Panc1 (cell line): Measurements from ENCODE around the gene USP6NL. TPM values are rescaled to one million over a fixed set of nuclear protein-coding genes. Genes with fewer than 3 reads are reported as not detected.

Source experiments
- ATAC-seq: fragments of 200-7000 bp; cut with Tn5 transposase; 2 replicates; pipeline ENCODE4 v1.9.1; 2020; ENCODE audit warnings: mild to moderate bottlenecking, moderate library complexity
- BruUV-seq: library from RNA; stranded (reverse); fragments of 400-500 nt; replicated peaks from 2 replicates; lab custom pipeline; 2021; lab: Mats Ljungman, UMichigan
- CTCF ChIA-PET: fragments of 300-600 bp; sonication (Branson Sonifier 250); formaldehyde crosslinking; loops from one replicate; lab custom pipeline; 2022; ENCODE audit warnings: antibody characterized with exemption; lab: Charles Lee
- POLR2A ChIA-PET: fragments of 300-600 bp; sonication (Branson Sonifier 250); formaldehyde crosslinking; loops from one replicate; lab custom pipeline; 2022; ENCODE audit warnings: antibody characterized with exemption; lab: Charles Lee
- DNase-seq: peaks from one replicate; pipeline ENCODE4 v3.0.0-alpha.2; 2010; ENCODE audit warnings: low read depth, low spot score
- H3K27ac ChIP-seq: 2 replicates; pipeline ENCODE4 v1.5.1; 2011; ENCODE audit warnings: mild to moderate bottlenecking, low read length, inconsistent platforms
- H3K27me3 ChIP-seq: fragments of 200-500 bp; sonication (Bioruptor generic); 2 replicates; pipeline ENCODE4 v1.6.0; 2014; ENCODE audit warnings: low read length, inconsistent platforms; ENCODE audit not compliant: control insufficient read depth, insufficient read depth
- H3K36me3 ChIP-seq: fragments of 200-500 bp; sonication (Bioruptor generic); 2 replicates; pipeline ENCODE4 v1.5.1; 2014; ENCODE audit warnings: inconsistent platforms, mild to moderate bottlenecking, low read length, moderate library complexity; ENCODE audit not compliant: control insufficient read depth, insufficient read depth
- H3K4me1 ChIP-seq: 2 replicates; pipeline ENCODE4 v1.5.1; 2011; ENCODE audit warnings: inconsistent platforms, mild to moderate bottlenecking, low read length, moderate library complexity; ENCODE audit not compliant: control insufficient read depth, insufficient read depth
- H3K4me3 ChIP-seq, 2 experiments: 2 replicates each; pipeline ENCODE4 v1.5.1; 2011 to 2012; ENCODE audit warnings: low read depth in 2 of 2, low read length in 2 of 2, mild to moderate bottlenecking in 2 of 2, inconsistent platforms in 1 of 2, moderate library complexity in 1 of 2
- H3K9me3 ChIP-seq: fragments of 200-500 bp; sonication (Bioruptor generic); 2 replicates; pipeline ENCODE4 v1.5.1; 2014; ENCODE audit warnings: low read depth, mild to moderate bottlenecking, inconsistent platforms, low read length, moderate library complexity; ENCODE audit not compliant: control insufficient read depth, insufficient read depth
- CTCF ChIP-seq: fragments of 450-650 bp; IDR thresholded peaks from 2 replicates; pipeline ENCODE4 v1.5.1; 2017; ENCODE audit warnings: mild to moderate bottlenecking
- POLR2AphosphoS5 ChIP-seq: IDR thresholded peaks from 2 replicates; pipeline ENCODE4 v1.6.1; 2012; ENCODE audit warnings: mild to moderate bottlenecking, low read depth, low read length, moderate library complexity
- REST ChIP-seq, 2 experiments: IDR thresholded peaks; 2 replicates each; pipeline ENCODE4 v1.6.1; 2011 to 2012; ENCODE audit warnings: low read depth in 2 of 2, control low read depth in 1 of 2, low read length in 1 of 2, mild to moderate bottlenecking in 1 of 2, moderate library complexity in 1 of 2; ENCODE audit not compliant: insufficient read depth in 1 of 2
- SIN3A ChIP-seq: IDR thresholded peaks from 2 replicates; pipeline ENCODE4 v1.6.1; 2012; ENCODE audit warnings: low read depth, mild to moderate bottlenecking, low read length, moderate library complexity, borderline replicate concordance; ENCODE audit not compliant: insufficient read depth
- TCF7L2 ChIP-seq: IDR thresholded peaks from 2 replicates; pipeline ENCODE4 v1.6.1; 2011; ENCODE audit warnings: mild to moderate bottlenecking, low read depth, low read length, inconsistent platforms
- in situ Hi-C: cut with HindIII; loops from 2 replicates; pipeline ENCODE4 v1.10.0; 2016; ENCODE audit warnings: low sequenced_read_pairs, low pct_unique_long_range_greater_than_20kb
- intact Hi-C: fragments of 100-400 bp; cut with micrococcal nuclease; formaldehyde crosslinking; loops from one replicate; pipeline ENCODE4 v1.10.0; 2022; ENCODE audit not compliant: unreplicated experiment
- total RNA-seq: library from RNA; stranded (reverse); gene quantifications from one replicate; pipeline ENCODE4 v1.2.1, GENCODE V29; 2021; ENCODE audit not compliant: unreplicated experiment

The USP6NL gene
- total RNA-seq, 1 experiment from 2014 or later: 13.9 TPM

DNA sequence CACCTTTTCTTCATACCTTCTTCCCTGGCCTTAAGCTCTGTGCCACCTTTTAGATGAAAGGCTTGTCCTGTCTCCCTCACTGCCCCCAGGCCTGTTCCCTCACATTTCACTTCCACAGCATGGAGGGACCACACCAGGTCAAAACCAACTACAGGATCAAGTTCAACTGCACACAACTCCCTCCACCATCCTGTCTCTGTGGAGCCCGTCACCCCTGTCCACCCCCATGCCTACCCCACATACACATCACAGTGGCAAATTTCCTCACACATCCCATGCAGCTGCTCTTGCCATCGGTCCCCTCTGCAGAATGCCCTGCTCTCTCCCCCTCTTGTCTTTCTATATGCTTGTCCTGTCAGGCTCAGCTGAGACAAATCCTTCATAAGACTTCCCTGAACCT, 154.1 kb downstream of the USP6NL start:
- no peaks in the 10 kb centered on the region for H3K9me3 ChIP-seq
- CTCF ChIA-PET: no interaction called here

DNA sequence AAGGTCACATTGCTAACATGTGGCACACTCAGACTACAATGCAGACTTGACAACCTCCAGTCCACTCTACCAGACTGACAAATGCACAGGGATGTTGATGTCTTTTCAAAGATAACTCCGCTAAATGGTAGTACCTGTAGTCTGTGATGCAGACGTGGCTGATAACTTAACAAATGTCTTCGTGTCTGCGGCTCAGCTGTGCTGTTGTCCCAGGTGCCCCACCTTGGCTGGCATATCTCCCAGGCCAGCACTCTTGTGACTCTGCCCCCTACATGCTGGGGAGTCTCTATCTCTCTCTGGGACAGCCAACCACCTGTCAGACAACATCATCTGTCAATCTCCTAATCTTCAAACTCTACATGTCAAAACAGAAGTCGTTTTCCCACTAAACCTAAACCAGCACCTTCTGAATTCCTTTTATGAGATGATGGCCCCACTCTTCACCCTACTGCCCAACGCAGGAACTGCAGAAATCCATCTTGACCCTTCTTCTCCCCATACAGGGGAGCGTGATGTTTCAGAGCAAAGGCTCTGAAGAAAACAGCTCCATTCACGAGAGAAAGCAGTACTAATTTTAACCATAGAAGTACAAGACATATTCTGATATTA, 156.4 kb downstream of the USP6NL start:
- H3K27me3 ChIP-seq: no peaks in the 10 kb centered on the region; the same call in 1 of the 2 replicates
- intact Hi-C loops: no loop called here
- H3K27ac ChIP-seq: no peak overlapping the region
- no TSS peak for BruUV-seq
- TF ChIP-seq SIN3A: no peak
- TF ChIP-seq POLR2AphosphoS5: no peak
- H3K4me3 ChIP-seq: no peak overlapping the region
- ChIA-PET CTCF (no interaction called here), POLR2A (no interaction called here)
- in situ Hi-C loops: no loop called here
- DNase-seq: no peak
- no peak for ATAC-seq
- H3K9me3 ChIP-seq: no peaks in the 10 kb centered on the region
- no peaks in the 10 kb centered on the region for H3K36me3 ChIP-seq
- H3K4me1 ChIP-seq: no peaks in the 10 kb centered on the region

More for the DNA sequence above, 154.1 kb downstream of the USP6NL start:
- Histone ChIP-seq H3K27ac (no peak overlapping the region), H3K36me3 (no peaks in the 10 kb centered on the region), H3K27me3 (no peaks in the 10 kb centered on the region), H3K4me3 (no peak overlapping the region), H3K4me1 (no peaks in the 10 kb centered on the region)
- intact Hi-C loops (no loop called here), in situ Hi-C loops (no loop called here)
- ATAC-seq (no peak), DNase-seq (no peak)
- POLR2A ChIA-PET: no interaction called here
- TF ChIP-seq REST (IDR thresholded peaks at IDR 0.05; ENCODE audit: insufficient read depth in 1 of 2, low read depth in 2 of 2, low read length in 1 of 2) (no peak), CTCF (no peak), POLR2AphosphoS5 (no peak), SIN3A (no peak), TCF7L2 (no peak)
- BruUV-seq: no TSS peak

DNA sequence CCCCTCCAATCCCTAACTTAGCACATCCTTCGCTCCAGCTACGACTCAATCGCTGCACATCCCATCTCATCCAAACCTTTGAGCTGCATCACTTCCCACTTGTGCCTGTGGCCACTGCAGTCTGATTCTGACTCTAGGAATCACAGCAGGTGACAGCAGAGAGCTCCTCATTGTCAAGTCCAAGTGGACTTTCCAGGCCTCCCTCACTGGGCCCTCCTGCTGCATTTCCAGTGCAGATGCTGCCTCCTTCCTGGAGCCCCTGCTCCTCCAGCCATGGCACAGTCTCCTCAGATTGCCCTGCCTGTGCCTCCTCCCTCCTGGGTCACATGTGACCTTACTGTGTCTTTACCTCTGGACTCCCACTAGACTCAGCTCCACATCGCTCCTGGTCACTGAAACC, 157.3 kb downstream of the USP6NL start:
- no peak for TF ChIP-seq SIN3A
- TF ChIP-seq REST (IDR thresholded peaks at IDR 0.05; ENCODE audit: insufficient read depth in 1 of 2, low read depth in 2 of 2, low read length in 1 of 2): no peak
- no peak for TF ChIP-seq POLR2AphosphoS5
- TF ChIP-seq TCF7L2: no peak
- no peak for TF ChIP-seq CTCF
- CTCF ChIA-PET: no interaction called here
- POLR2A ChIA-PET: no interaction called here
- no peaks in the 10 kb centered on the region for H3K9me3 ChIP-seq
- H3K36me3 ChIP-seq: no peaks in the 10 kb centered on the region
- no peaks in the 10 kb centered on the region for H3K4me1 ChIP-seq
- no peak overlapping the region for H3K27ac ChIP-seq
- intact Hi-C loops (no loop called here), in situ Hi-C loops (no loop called here)
- no peak overlapping the region for H3K4me3 ChIP-seq
- BruUV-seq: no TSS peak
- DNase-seq (no peak), ATAC-seq (no peak)
- no peaks in the 10 kb centered on the region; the same call in 1 of the 2 replicates for H3K27me3 ChIP-seq
